Brain microvascular endothelial cell (primary cell): ENCODE results near the gene ITGA1.

Experiments
- DNase-seq: peaks from one replicate; pipeline ENCODE4 v3.0.0-alpha.2; 2020
- H3K27ac ChIP-seq: fragments of 250-450 bp; sonication (Bioruptor Pico); 2 replicates; pipeline ENCODE4 v1.5.1; 2020; ENCODE audit warnings: mild to moderate bottlenecking, moderate library complexity
- H3K27me3 ChIP-seq: fragments of 250-450 bp; sonication (Bioruptor Pico); replicated peaks from 2 replicates; pipeline ENCODE4 v1.5.1; 2020; ENCODE audit warnings: mild to moderate bottlenecking
- H3K36me3 ChIP-seq: fragments of 250-450 bp; sonication (Bioruptor Pico); replicated peaks from 2 replicates; pipeline ENCODE4 v1.5.1; 2020; ENCODE audit warnings: mild to moderate bottlenecking
- H3K4me3 ChIP-seq: 2 replicates; pipeline ENCODE4 v1.5.1; 2011; ENCODE audit warnings: low read depth, mild to moderate bottlenecking, control low read depth, low read length, moderate library complexity
- CTCF ChIP-seq: IDR thresholded peaks from 2 replicates; pipeline ENCODE4 v1.5.1; 2011; ENCODE audit warnings: low read depth, mild to moderate bottlenecking, moderate library complexity, low read length, control low read depth, inconsistent platforms; ENCODE audit errors: missing control alignments
- in situ Hi-C: cut with HindIII; loops from 2 replicates; pipeline ENCODE4 v1.10.0; 2017; ENCODE audit warnings: low sequenced_read_pairs, low pct_ligation_motif_present

The ITGA1 gene

DNA sequence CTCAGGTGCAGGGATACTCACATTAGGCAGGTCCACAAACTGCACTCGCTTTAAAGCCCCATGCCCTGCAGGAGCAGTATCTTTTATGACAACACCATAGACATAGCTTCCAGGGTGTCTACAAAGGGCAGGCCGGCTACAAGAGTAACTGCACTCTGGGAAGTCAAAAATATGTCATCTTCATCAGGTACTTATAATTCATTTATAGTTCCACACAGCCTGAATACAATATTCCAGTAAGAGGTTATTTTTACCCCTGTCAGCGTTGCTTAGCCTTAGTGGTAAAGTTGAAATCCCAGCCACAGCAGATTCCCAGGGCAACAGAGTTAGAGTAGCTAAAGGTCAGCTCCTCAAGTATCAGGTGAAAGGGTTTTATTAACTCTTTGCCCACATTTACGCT is 119.1 kb downstream of the ITGA1 start:
- Histone ChIP-seq H3K27ac (no peak overlapping the region), H3K36me3 (no peaks in the 10 kb centered on the region), H3K27me3 (no peaks in the 10 kb centered on the region), H3K4me3 (no peak overlapping the region)
- no peak for DNase-seq
- TF ChIP-seq CTCF = no peak
- in situ Hi-C loops = no loop called here

DNA sequence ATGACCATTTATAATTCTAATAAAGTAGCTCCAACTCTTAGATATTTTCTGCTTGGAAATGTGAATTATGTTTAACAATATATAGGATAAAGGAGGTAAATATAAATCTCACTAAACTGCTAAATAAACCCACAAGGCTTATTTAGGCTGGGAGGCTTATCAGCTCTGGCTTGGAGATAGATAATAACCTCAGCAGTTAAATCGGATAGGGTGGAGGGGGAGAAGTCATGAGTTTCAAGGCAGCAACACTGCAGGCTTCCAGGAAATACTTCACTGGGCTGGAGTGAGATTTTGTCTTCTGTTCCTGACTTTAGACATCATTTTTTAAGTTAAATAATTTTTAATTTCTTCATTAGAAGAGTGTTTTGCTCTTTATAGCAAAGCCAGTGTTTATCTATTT is 121.5 kb downstream of the ITGA1 start:
- H3K36me3 ChIP-seq = no peaks in the 10 kb centered on the region
- no peak for TF ChIP-seq CTCF
- no peak overlapping the region for H3K4me3 ChIP-seq
- peak; percentile 18 for DNase-seq
- no peaks in the 10 kb centered on the region for H3K27me3 ChIP-seq
- no peak overlapping the region for H3K27ac ChIP-seq
- in situ Hi-C loops = no loop called here

DNA sequence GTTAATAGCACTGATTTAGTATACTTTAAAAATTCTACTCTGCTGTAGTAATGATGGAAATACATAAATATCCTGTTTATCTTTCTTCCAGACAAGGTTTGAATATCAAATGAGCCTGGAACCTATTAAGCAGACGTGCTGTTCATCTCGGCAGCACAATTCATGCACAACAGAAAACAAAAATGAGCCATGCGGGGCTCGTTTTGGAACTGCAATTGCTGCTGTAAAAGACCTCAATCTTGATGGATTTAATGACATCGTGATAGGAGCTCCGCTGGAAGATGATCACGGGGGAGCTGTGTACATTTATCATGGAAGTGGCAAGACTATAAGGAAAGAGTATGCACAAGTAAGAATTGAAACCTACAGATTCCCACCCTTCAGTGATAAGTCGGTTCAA is 122.4 kb downstream of the ITGA1 start:
- no peak for DNase-seq
- no peaks in the 10 kb centered on the region for H3K36me3 ChIP-seq
- TF ChIP-seq CTCF = no peak
- in situ Hi-C loops = no loop called here
- H3K27ac ChIP-seq = no peak overlapping the region
- no peak overlapping the region for H3K4me3 ChIP-seq
- H3K27me3 ChIP-seq = no peaks in the 10 kb centered on the region

DNA sequence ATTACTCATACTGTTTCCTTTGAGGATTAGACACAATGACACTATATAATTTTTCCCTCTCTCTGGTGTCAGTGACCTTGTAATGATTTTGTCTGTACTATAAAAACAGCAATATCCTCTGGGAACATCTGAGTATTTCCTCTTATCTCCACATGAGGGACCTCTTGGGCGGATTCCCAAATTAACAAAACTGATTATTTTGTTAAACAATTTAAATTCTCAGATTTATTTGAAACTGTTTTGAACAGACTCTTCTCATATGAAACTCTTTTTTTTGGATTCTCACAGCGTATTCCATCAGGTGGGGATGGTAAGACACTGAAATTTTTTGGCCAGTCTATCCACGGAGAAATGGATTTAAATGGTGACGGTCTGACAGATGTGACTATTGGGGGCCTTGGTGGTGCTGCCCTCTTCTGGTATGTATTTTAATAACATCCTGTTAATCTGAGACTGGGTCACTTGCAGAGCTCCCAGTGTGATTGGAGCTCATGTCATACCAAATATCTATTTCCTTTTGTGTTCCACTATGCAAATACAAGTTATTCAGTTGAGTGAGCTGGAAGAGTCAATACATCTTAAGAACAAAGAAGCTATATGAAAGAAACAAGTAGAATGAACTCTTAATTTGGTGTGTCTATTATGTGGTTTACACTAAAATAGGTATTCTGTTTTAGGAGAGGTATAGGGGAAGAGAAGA is 127.6 kb downstream of the ITGA1 start:
- peak; percentile 76 for DNase-seq
- peak overlapping the region; percentile 44 for H3K4me3 ChIP-seq
- no peaks in the 10 kb centered on the region for H3K27me3 ChIP-seq
- H3K36me3 ChIP-seq = no peaks in the 10 kb centered on the region
- in situ Hi-C loops = no loop called here
- TF ChIP-seq CTCF = peak; percentile 71
- peak overlapping the region; percentile 46 for H3K27ac ChIP-seq

- Histone ChIP-seq H3K36me3 (no peaks in the 10 kb centered on the region), H3K4me3 (no peak overlapping the region), H3K27ac (peak overlapping the region; percentile 67), H3K27me3 (no peaks in the 10 kb centered on the region)
- in situ Hi-C loops = no loop called here
- TF ChIP-seq CTCF = peak; percentile 9
- no peak for DNase-seq
These were observed 133.2 kb downstream of the ITGA1 start for GRCh38 chr5:52920929-52921328.

- peak; percentile 98 for DNase-seq
- peak; percentile 18 for TF ChIP-seq CTCF
- peak overlapping the region; percentile 67 for H3K27ac ChIP-seq
- in situ Hi-C loops = no loop called here
- H3K27me3 ChIP-seq = no peaks in the 10 kb centered on the region
- no peaks in the 10 kb centered on the region for H3K36me3 ChIP-seq
- H3K4me3 ChIP-seq = no peak overlapping the region
These were observed 134.7 kb downstream of the ITGA1 start for GRCh38 chr5:52922384-52922783.
